ENCODE results near the gene IGFBP7.

GRCh38 chr4:57063518-57063917 is 46.7 kb downstream of the IGFBP7 start:
- TF ChIP-seq CTCF (IDR thresholded peaks at IDR 0.05), result no peak
- TF ChIP-seq POLR2A (IDR thresholded peaks at IDR 0.05), result no peak

Data from adrenal gland (tissue), 5 donors.